H1 (cell line): ENCODE data around the gene PACSIN2. TPM values are rescaled to one million over a fixed set of nuclear protein-coding genes. Genes with fewer than 3 reads are reported as not detected.

Source experiments
- CTCF ChIA-PET: fragments of 300-600 bp; sonication (Branson Sonifier 250); formaldehyde crosslinking; loops from one replicate; lab custom pipeline; 2021; ENCODE audit not compliant: partially characterized antibody; lab: Charles Lee
- POLR2A ChIA-PET: fragments of 300-600 bp; sonication (Branson Sonifier 250); formaldehyde crosslinking; loops from one replicate; lab custom pipeline; 2021; ENCODE audit warnings: inconsistent platforms; ENCODE audit not compliant: partially characterized antibody; lab: Charles Lee
- DNase-seq, 2 experiments: peaks; one replicate each; pipeline versions ENCODE4 v3.0.0 to v3.0.0-alpha.2; 2010 to 2022; ENCODE audit warnings: low spot score in 2 of 2, low read depth in 1 of 2, mixed read lengths in 1 of 2
- FAIRE-seq: peaks from 2 replicates; lab custom pipeline; 2011; peaks lifted over from hg19 to GRCh38; lab: Jason Lieb, UNC
- H2AFZ ChIP-seq: 2 replicates; pipeline ENCODE4 v1.8.1; 2012; ENCODE audit warnings: low read length, inconsistent platforms
- H2AK5ac ChIP-seq: 2 replicates; pipeline ENCODE4 v1.6.1; 2013; ENCODE audit warnings: low read depth, low read length
- H2BK120ac ChIP-seq: replicated peaks from 2 replicates; pipeline ENCODE3; 2013; ENCODE audit warnings: low read depth, low read length, inconsistent platforms
- H2BK12ac ChIP-seq: 2 replicates; pipeline ENCODE4 v1.6.1; 2013; ENCODE audit warnings: low read depth, low read length
- H2BK15ac ChIP-seq: 2 replicates; pipeline ENCODE4 v1.6.1; 2013; ENCODE audit warnings: low read length
- H2BK20ac ChIP-seq: 2 replicates; pipeline ENCODE4 v1.6.1; 2013; ENCODE audit warnings: low read length
- H2BK5ac ChIP-seq: 2 replicates; pipeline ENCODE4 v1.6.1; 2013; ENCODE audit warnings: low read depth, low read length
- H3K14ac ChIP-seq: 2 replicates; pipeline ENCODE4 v1.6.1; 2013; ENCODE audit warnings: inconsistent platforms; ENCODE audit not compliant: insufficient read length
- H3K18ac ChIP-seq: 2 replicates; pipeline ENCODE4 v1.6.1; 2013; ENCODE audit warnings: low read length; ENCODE audit errors: extremely low read depth
- H3K23ac ChIP-seq: 2 replicates; pipeline ENCODE4 v1.6.1; 2013; ENCODE audit warnings: inconsistent platforms; ENCODE audit not compliant: insufficient read length
- H3K23me2 ChIP-seq: 2 replicates; pipeline ENCODE4 v1.6.1; 2013; ENCODE audit warnings: low read depth, low read length
- H3K27ac ChIP-seq: 2 replicates; pipeline ENCODE4 v1.6.1; 2011; ENCODE audit warnings: low read depth, low read length, inconsistent platforms
- H3K27me3 ChIP-seq, 4 experiments: replicated peaks in 1 of 4; 1 replicate in 1 of 4; 2 replicates in 3 of 4; pipeline versions ENCODE4 v1.6.1 to v1.8.1; 2011 to 2013; ENCODE audit warnings: low read length in 3 of 4, mild to moderate bottlenecking in 3 of 4, inconsistent platforms in 2 of 4, mixed read lengths in 2 of 4, moderate library complexity in 1 of 4; ENCODE audit not compliant: control insufficient read depth in 3 of 4, insufficient read depth in 3 of 4; ENCODE audit errors: extremely low read depth in 1 of 4
- H3K36me3 ChIP-seq, 4 experiments: 2 replicates each; pipeline versions ENCODE4 v1.6.1 to v1.8.1; 2011 to 2013; ENCODE audit warnings: mild to moderate bottlenecking in 4 of 4, low read length in 3 of 4, moderate library complexity in 2 of 4, control low read depth in 1 of 4, inconsistent platforms in 1 of 4; ENCODE audit not compliant: insufficient read depth in 4 of 4, control insufficient read depth in 2 of 4
- H3K4ac ChIP-seq: replicated peaks from 2 replicates; pipeline ENCODE3; 2013; ENCODE audit warnings: low read length, low read depth, mixed read lengths, inconsistent platforms; ENCODE audit not compliant: insufficient read length
- H3K4me1 ChIP-seq, 4 experiments: replicated peaks in 1 of 4; 1 replicate in 1 of 4; 2 replicates in 3 of 4; pipeline versions ENCODE4 v1.6.1 to v1.8.1; 2011 to 2013; ENCODE audit warnings: low read length in 3 of 4, inconsistent platforms in 2 of 4, mixed read lengths in 1 of 4; ENCODE audit not compliant: insufficient read depth in 4 of 4, control insufficient read depth in 3 of 4
- H3K4me2 ChIP-seq, 2 experiments: 2 replicates each; pipeline versions ENCODE4 v1.6.1 to v1.8.1; 2011 to 2013; ENCODE audit warnings: low read depth in 2 of 2, low read length in 2 of 2, control low read depth in 1 of 2, inconsistent platforms in 1 of 2, mild to moderate bottlenecking in 1 of 2; ENCODE audit not compliant: insufficient read depth in 1 of 2
- H3K4me3 ChIP-seq, 4 experiments: fragments of 200-600, 300-600 bp in 1 of 4; sonication (generic), shearing (Covaris generic), sonication (Bioruptor Twin) in 1 of 4; 2 replicates each; pipeline versions ENCODE4 v1.5.1 to v1.8.1; 2011 to 2016; ENCODE audit warnings: low read length in 4 of 4, low read depth in 3 of 4, control low read depth in 2 of 4, inconsistent platforms in 2 of 4, mild to moderate bottlenecking in 2 of 4, mixed read lengths in 1 of 4, moderate library complexity in 1 of 4; ENCODE audit not compliant: insufficient read depth in 2 of 4; ENCODE audit errors: extremely low read depth in 1 of 4
- H3K56ac ChIP-seq: replicated peaks from 2 replicates; pipeline ENCODE3; 2013; ENCODE audit warnings: low read depth, mild to moderate bottlenecking, mixed read lengths, low read length, inconsistent platforms; ENCODE audit not compliant: insufficient read length
- H3K79me1 ChIP-seq: 2 replicates; pipeline ENCODE4 v1.6.1; 2013; ENCODE audit warnings: low read depth, low read length, control low read depth
- H3K79me2 ChIP-seq, 2 experiments: 2 replicates each; pipeline versions ENCODE4 v1.6.1 to v1.8.1; 2012 to 2013; ENCODE audit warnings: low read length in 2 of 2, mild to moderate bottlenecking in 2 of 2, inconsistent platforms in 1 of 2; ENCODE audit not compliant: insufficient read depth in 2 of 2, control insufficient read depth in 1 of 2
- H3K9ac ChIP-seq, 4 experiments: replicated peaks in 1 of 4; 1 replicate in 1 of 4; 2 replicates in 3 of 4; pipeline versions ENCODE4 v1.6.1 to v1.8.1; 2011 to 2013; ENCODE audit warnings: low read depth in 3 of 4, low read length in 3 of 4, control low read depth in 2 of 4, mild to moderate bottlenecking in 2 of 4, moderate library complexity in 2 of 4, inconsistent platforms in 1 of 4; ENCODE audit errors: extremely low read depth in 1 of 4
- H3K9me3 ChIP-seq, 2 experiments: 2 replicates each; pipeline versions ENCODE4 v1.6.1 to v1.8.1; 2012 to 2013; ENCODE audit warnings: mild to moderate bottlenecking in 2 of 2, moderate library complexity in 2 of 2, control low read depth in 1 of 2, inconsistent platforms in 1 of 2, low read depth in 1 of 2, low read length in 1 of 2, mixed read lengths in 1 of 2; ENCODE audit not compliant: insufficient read depth in 2 of 2
- H4K20me1 ChIP-seq, 2 experiments: replicated peaks in 1 of 2; 2 replicates each; pipeline versions ENCODE3 to v1.8.1; 2011 to 2013; ENCODE audit warnings: inconsistent platforms in 2 of 2, low read length in 2 of 2, mild to moderate bottlenecking in 1 of 2; ENCODE audit not compliant: insufficient read depth in 2 of 2, control insufficient read depth in 1 of 2
- H4K5ac ChIP-seq: 2 replicates; pipeline ENCODE4 v1.6.1; 2013; ENCODE audit warnings: low read length, low read depth, mixed read lengths, inconsistent platforms; ENCODE audit not compliant: insufficient read length
- H4K8ac ChIP-seq: 2 replicates; pipeline ENCODE4 v1.8.0; 2013; ENCODE audit warnings: mild to moderate bottlenecking, moderate library complexity, low read length, inconsistent platforms; ENCODE audit not compliant: insufficient read depth; ENCODE audit errors: extremely low read depth
- H4K91ac ChIP-seq: replicated peaks from 2 replicates; pipeline ENCODE3; 2013; ENCODE audit warnings: low read length, mixed read lengths, inconsistent platforms; ENCODE audit not compliant: insufficient read length
- CHD2 ChIP-seq: IDR thresholded peaks from 2 replicates; pipeline ENCODE4 v1.6.1; 2012; ENCODE audit warnings: low read length, improper control_type of control experiment
- E2F6 ChIP-seq: IDR thresholded peaks from 2 replicates; pipeline ENCODE4 v1.6.1; 2012; ENCODE audit warnings: inconsistent platforms
- EZH2 ChIP-seq: fragments of 200-600 bp; sonication (generic); IDR thresholded peaks from 2 replicates; pipeline ENCODE4 v1.7.1; 2012; ENCODE audit warnings: low read depth, mild to moderate bottlenecking, moderate library complexity, low read length, inconsistent platforms; ENCODE audit not compliant: severe bottlenecking
- FOSL1 ChIP-seq: IDR thresholded peaks from 2 replicates; pipeline ENCODE4 v1.6.1; 2011; ENCODE audit warnings: mild to moderate bottlenecking, low read depth, low read length, moderate library complexity; ENCODE audit not compliant: insufficient read depth
- GTF2F1 ChIP-seq: IDR thresholded peaks from 2 replicates; pipeline ENCODE4 v1.6.1; 2012; ENCODE audit warnings: low read depth, low read length, improper control_type of control experiment, borderline replicate concordance
- POLR2A ChIP-seq, 2 experiments: IDR thresholded peaks; 1 replicate in 1 of 2; 2 replicates in 1 of 2; pipeline ENCODE4 v1.6.1; 2011; ENCODE audit warnings: low read depth in 2 of 2, low read length in 2 of 2, mild to moderate bottlenecking in 2 of 2; ENCODE audit errors: control extremely low read depth in 1 of 2
- RBBP5 ChIP-seq: IDR thresholded peaks from 2 replicates; pipeline ENCODE4 v1.7.1; 2012; ENCODE audit warnings: low read depth, mild to moderate bottlenecking, inconsistent platforms, low read length, moderate library complexity, borderline replicate concordance
- RNF2 ChIP-seq: fragments of 200-900, 300-1000 bp; sonication (generic); IDR thresholded peaks from 2 replicates; pipeline ENCODE4 v1.7.1; 2016; ENCODE audit warnings: borderline replicate concordance, low read depth, mild to moderate bottlenecking, antibody characterized with exemption, low read length; ENCODE audit not compliant: poor library complexity, severe bottlenecking; ENCODE audit errors: missing control alignments
- SP2 ChIP-seq: IDR thresholded peaks from 2 replicates; pipeline ENCODE4 v1.6.1; 2012; ENCODE audit warnings: mild to moderate bottlenecking, low read length, inconsistent platforms
- YY1 ChIP-seq: IDR thresholded peaks from 2 replicates; pipeline ENCODE4 v1.6.1; 2011; ENCODE audit warnings: low read depth, mild to moderate bottlenecking, low read length
- ZNF274 ChIP-seq: IDR thresholded peaks from 2 replicates; pipeline ENCODE4 v1.7.0; 2012; ENCODE audit warnings: low read length, borderline replicate concordance; ENCODE audit errors: extremely low read depth
- WGBS, 2 experiments: shearing (Covaris generic) in 1 of 2; methylation state at CpG; one replicate each; pipeline versions ENCODE4 v1.1.6 to v1.1.7; 2013 to 2015; ENCODE audit warnings: low lambda C conversion rate in 2 of 2, mixed read lengths in 2 of 2, inconsistent platforms in 1 of 2, low coverage in 1 of 2, missing lambda C conversion rate in 1 of 2; ENCODE audit not compliant: insufficient replicate concordance in 2 of 2, insufficient coverage in 1 of 2, insufficient read length in 1 of 2; ENCODE audit errors: extremely low coverage in 1 of 2, missing lambda C conversion rate in 1 of 2; 5-methylcytosine and 5-hydroxymethylcytosine counted together
- polyA plus RNA-seq, 7 experiments: library from polyadenylated mRNA; depleted of rRNA in 3 of 7; stranded (reverse) in 5 of 7; unstranded in 2 of 7; fragments of >200 nt in 5 of 7; fragments of 200-250 nt in 2 of 7; gene quantifications; 1 replicate in 5 of 7; 2 replicates in 1 of 7; 4 replicates in 1 of 7; pipeline versions ENCODE4 v1.2.1 to v1.2.3, GENCODE V29; 2011 to 2013; ENCODE audit warnings: missing spikeins in 2 of 7, mixed read lengths in 2 of 7
- total RNA-seq: library from RNA; stranded (reverse); fragmentation: NEBNext Ultra II Directional; extraction: Animal tissue kit (Norgen Biotek cat#: 25700); gene quantifications from 2 replicates; pipeline ENCODE4 v1.2.1, GENCODE V29; 2021

Gene PACSIN2
- total and polyA plus RNA-seq, 2 of the 8 experiments (the other 6 are each of a cell fraction or from before 2014, with no cell fraction given): 44.8 to 64.2 TPM

- peak overlapping the region; percentile 82; the same call in 1 of the 2 replicates for H2BK12ac ChIP-seq
- peak overlapping the region; percentile 40; the same call in 1 of the 2 replicates for H2BK20ac ChIP-seq
- peaks cover 0 to 65% of the 10 kb centered on the region in 2 experiments; a peak in 3 of 4 replicates for H3K79me2 ChIP-seq
- ChIA-PET CTCF (interaction anchor here (1.1 to 7.8 kb wide), 8 partner anchors 9 to 137 kb away, joined by 3 to 47 read pairs (median 5); no protein-coding TSS in a partner anchor), POLR2A (interaction anchor here (1.3 to 3.1 kb wide), 2 partner anchors 16 to 101 kb away, joined by 3 to 13 read pairs; partner anchors contain the start of gene PACSIN2)
- H3K9me3 ChIP-seq: no peaks in the 10 kb centered on the region
- 0 out of 4 replicates have a peak overlapping the region, but pooled peaks of 1 of the 2 experiments have one; percentile 36 for H3K4me2 ChIP-seq
- no peak overlapping the region for H2AFZ ChIP-seq
- no peak overlapping the region for H2BK120ac ChIP-seq
- no peak overlapping the region for H3K23ac ChIP-seq
- H2BK15ac ChIP-seq: 0 out of 2 replicates have a peak overlapping the region, but pooled peaks have one; percentile 36
- peaks cover 15 to 16% of the 10 kb centered on the region in 2 experiments for H4K20me1 ChIP-seq
- FAIRE-seq: no peak
- H3K18ac ChIP-seq: no peak overlapping the region
- no peaks in the 10 kb centered on the region for H3K27me3 ChIP-seq
- H3K4ac ChIP-seq: no peak overlapping the region
- WGBS, 2 experiments: 88% methylated on average over 6 of the region's 6 CpGs; no CpG with 5 or more reads in 1 of the 2 experiments
- H4K91ac ChIP-seq: no peak overlapping the region
- no peak overlapping the region for H3K56ac ChIP-seq
- peaks cover 8 to 20% (median 18%) of the 10 kb centered on the region in 4 experiments for H3K4me1 ChIP-seq
- DNase-seq: no peak
- no peak overlapping the region for H3K14ac ChIP-seq
- 0 out of 8 replicates have a peak, but pooled peaks cover 0 to 2% (median 0%) of the 10 kb centered on the region in 4 experiments for H3K36me3 ChIP-seq
- H3K27ac ChIP-seq: no peak overlapping the region
- no peak overlapping the region for H3K4me3 ChIP-seq
- peaks cover 25% of the 10 kb centered on the region for H3K79me1 ChIP-seq
- no peak overlapping the region; the same call in 1 of the 2 replicates for H2BK5ac ChIP-seq
- H2AK5ac ChIP-seq: no peak overlapping the region
- H4K8ac ChIP-seq: no peak overlapping the region
- H3K23me2 ChIP-seq: no peaks in the 10 kb centered on the region
- H3K9ac ChIP-seq: no peak overlapping the region
- no peak overlapping the region for H4K5ac ChIP-seq
- TF ChIP-seq POLR2A (IDR thresholded peaks at IDR 0.05; ENCODE audit: control extremely low read depth in 1 of 2, low read depth in 2 of 2, low read length in 2 of 2): no peak
- no peak for TF ChIP-seq GTF2F1
- TF ChIP-seq EZH2: no peak
- TF ChIP-seq ZNF274: no peak
- no peak for TF ChIP-seq YY1
- no peak for TF ChIP-seq SP2
- TF ChIP-seq RBBP5: no peak
- TF ChIP-seq FOSL1: no peak
- TF ChIP-seq CHD2: no peak
- TF ChIP-seq E2F6: no peak
- TF ChIP-seq RNF2: no peak
Measured at GRCh38 chr22:42914511-42915076, 100.4 kb downstream of the PACSIN2 start.
